ENCODE data around the gene ASTN2. TPM values are rescaled to one million over a fixed set of nuclear protein-coding genes. Genes with fewer than 3 reads are reported as not detected.
"Not testable (repeated sequence)": the region's sequence is repeated elsewhere in the genome, so short reads cannot be mapped to it uniquely, and the experiment has no call there.

The ASTN2 gene
- total RNA-seq, 6 experiments from 2014 or later, result 0.91 to 3.1 (median 2.5) TPM

DNA sequence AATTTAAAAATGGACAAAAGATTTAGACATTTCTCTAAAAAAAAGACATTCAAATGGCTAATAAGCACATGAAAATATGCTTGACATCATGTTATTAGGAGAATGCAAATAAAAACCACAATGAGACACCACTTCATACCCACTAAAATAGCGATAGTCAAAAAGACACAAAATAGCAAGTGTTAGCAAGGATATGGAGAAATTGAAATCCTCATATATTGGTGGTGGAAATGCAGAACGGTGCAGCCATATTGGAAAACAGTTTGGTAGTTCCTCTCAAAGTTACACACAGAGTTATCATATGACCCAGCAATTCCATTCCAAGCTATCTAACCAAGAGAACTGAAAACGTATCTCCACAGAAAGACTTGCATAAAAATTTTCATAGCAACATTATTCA is 955.3 kb downstream of the ASTN2 start:
- H3K27ac ChIP-seq, result no peak overlapping the region
- 88% methylated on average over 3 of the region's 3 CpGs for WGBS (ENCODE audit: insufficient coverage, low coverage, low lambda C conversion rate, missing lambda C conversion rate)
- H3K27me3 ChIP-seq, result no peaks in the 10 kb centered on the region
- no peaks in the 10 kb centered on the region for H3K9me3 ChIP-seq
- H3K4me3 ChIP-seq, result no peak overlapping the region
- no peaks in the 10 kb centered on the region for H3K4me1 ChIP-seq
- intact Hi-C loops (cut with DNase I), result no loop called here
- H3K36me3 ChIP-seq, result no peaks in the 10 kb centered on the region
- TF ChIP-seq, protein P1, sequence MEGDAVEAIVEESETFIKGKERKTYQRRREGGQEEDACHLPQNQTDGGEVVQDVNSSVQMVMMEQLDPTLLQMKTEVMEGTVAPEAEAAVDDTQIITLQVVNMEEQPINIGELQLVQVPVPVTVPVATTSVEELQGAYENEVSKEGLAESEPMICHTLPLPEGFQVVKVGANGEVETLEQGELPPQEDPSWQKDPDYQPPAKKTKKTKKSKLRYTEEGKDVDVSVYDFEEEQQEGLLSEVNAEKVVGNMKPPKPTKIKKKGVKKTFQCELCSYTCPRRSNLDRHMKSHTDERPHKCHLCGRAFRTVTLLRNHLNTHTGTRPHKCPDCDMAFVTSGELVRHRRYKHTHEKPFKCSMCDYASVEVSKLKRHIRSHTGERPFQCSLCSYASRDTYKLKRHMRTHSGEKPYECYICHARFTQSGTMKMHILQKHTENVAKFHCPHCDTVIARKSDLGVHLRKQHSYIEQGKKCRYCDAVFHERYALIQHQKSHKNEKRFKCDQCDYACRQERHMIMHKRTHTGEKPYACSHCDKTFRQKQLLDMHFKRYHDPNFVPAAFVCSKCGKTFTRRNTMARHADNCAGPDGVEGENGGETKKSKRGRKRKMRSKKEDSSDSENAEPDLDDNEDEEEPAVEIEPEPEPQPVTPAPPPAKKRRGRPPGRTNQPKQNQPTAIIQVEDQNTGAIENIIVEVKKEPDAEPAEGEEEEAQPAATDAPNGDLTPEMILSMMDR (IDR thresholded peaks at IDR 0.05), result no peak
- no peak for TF ChIP-seq POLR2A (IDR thresholded peaks at IDR 0.05)
- DNase-seq, result no peak
- no peak for ATAC-seq

DNA sequence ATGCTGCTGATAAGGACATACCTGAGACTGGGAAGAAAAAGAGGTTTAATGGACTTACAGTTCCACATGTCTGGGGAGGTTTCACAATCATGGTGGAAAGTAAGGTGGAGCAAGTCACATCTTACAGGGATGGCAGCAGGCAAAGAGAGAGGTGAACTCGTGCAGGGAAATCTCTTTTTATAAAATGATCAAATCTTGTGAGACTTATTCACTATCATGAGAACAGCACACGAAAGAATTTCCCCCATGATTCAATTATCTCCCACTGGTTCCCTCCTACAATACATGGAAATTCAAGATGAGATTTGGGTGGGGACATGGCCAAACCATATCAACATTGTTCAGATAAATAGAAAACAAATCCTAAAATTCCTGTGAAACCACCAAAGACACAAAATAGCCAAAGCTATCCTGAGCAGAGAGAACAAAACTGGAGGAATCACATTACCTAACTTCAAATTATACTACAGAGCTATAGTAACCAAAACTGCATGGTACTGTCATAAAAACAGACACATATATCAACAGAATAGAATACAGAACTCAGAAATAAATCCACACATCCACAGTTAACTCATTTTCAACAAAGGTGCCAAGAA is 958.3 kb downstream of the ASTN2 start:
- H3K36me3 ChIP-seq, result no peaks in the 10 kb centered on the region
- DNase-seq, result no peak
- no peak for TF ChIP-seq POLR2A (IDR thresholded peaks at IDR 0.05)
- TF ChIP-seq, protein P1 (IDR thresholded peaks at IDR 0.05), result no peak
- H3K27me3 ChIP-seq, result no peaks in the 10 kb centered on the region
- peaks cover 0 to 5% (median 0%) of the 10 kb centered on the region in 4 donors for H3K4me1 ChIP-seq
- 77% methylated on average over 2 of the region's 2 CpGs for WGBS (ENCODE audit: insufficient coverage, low coverage, low lambda C conversion rate, missing lambda C conversion rate)
- no peaks in the 10 kb centered on the region for H3K9me3 ChIP-seq
- H3K27ac ChIP-seq, result no peak overlapping the region
- intact Hi-C loops (cut with DNase I), result no loop called here
- H3K4me3 ChIP-seq, result no peak overlapping the region
- no peak for ATAC-seq

DNA sequence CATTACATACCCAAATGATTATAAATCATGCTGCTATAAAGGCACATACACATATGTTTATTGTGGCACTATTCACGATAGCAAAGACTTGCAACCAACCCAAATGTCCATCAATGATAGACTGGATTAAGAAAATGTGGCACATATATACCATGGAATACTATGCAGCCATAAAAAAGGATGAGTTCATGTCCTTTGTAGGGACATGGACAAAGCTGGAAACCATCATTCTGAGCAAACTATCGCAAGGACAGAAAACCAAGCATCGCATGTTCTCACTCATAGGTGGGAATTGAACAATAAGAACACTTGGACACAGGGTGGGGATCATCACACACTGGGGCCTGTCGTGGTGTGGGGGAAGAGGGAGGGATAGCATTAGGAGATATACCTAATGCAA is 960.3 kb downstream of the ASTN2 start:
- intact Hi-C loops (cut with DNase I); H3K4me3 ChIP-seq; H3K36me3 ChIP-seq; H3K9me3 ChIP-seq; H3K27me3 ChIP-seq; DNase-seq; H3K27ac ChIP-seq; ATAC-seq: not testable (repeated sequence)
- peaks cover 0 to 13% (median 0%) of the 10 kb centered on the region in 4 donors for H3K4me1 ChIP-seq
- WGBS (ENCODE audit: insufficient coverage, low coverage, low lambda C conversion rate, missing lambda C conversion rate), result 85% methylated on average over 4 of the region's 4 CpGs

DNA sequence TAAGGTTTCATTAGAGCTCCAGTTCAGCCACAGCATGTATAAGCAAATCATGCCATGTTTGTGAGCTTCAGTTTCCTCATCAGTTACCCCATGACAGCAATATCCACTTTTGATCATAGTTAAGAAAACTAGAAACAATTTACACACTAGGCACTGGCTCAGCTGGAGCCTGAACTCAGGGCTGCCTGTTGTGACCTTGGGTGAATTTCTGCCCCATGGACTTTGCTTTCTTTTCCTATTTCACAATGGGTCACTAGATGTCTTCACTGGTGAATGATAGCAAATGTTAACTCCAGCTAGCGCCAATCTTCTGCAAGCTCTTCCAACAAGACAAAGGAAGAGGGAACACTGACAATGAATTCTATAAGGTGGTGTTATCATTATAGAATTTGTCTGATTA is 961.1 kb downstream of the ASTN2 start:
- Histone ChIP-seq H3K36me3 (no peaks in the 10 kb centered on the region), H3K27me3 (no peaks in the 10 kb centered on the region), H3K27ac (no peak overlapping the region), H3K4me3 (no peak overlapping the region), H3K9me3 (no peaks in the 10 kb centered on the region), H3K4me1 (peaks cover 0 to 13% (median 0%) of the 10 kb centered on the region in 4 donors)
- 50% methylated on average over 1 of the region's 1 CpG for WGBS (ENCODE audit: insufficient coverage, low coverage, low lambda C conversion rate, missing lambda C conversion rate)
- TF ChIP-seq, protein P1 (IDR thresholded peaks at IDR 0.05), result no peak
- TF ChIP-seq POLR2A (IDR thresholded peaks at IDR 0.05), result no peak
- intact Hi-C loops (cut with DNase I), result no loop called here
- DNase-seq (peak in 2 of 3 donors; percentile 31 to 73), ATAC-seq (peak; percentile 96 to 99 (median 97))

DNA sequence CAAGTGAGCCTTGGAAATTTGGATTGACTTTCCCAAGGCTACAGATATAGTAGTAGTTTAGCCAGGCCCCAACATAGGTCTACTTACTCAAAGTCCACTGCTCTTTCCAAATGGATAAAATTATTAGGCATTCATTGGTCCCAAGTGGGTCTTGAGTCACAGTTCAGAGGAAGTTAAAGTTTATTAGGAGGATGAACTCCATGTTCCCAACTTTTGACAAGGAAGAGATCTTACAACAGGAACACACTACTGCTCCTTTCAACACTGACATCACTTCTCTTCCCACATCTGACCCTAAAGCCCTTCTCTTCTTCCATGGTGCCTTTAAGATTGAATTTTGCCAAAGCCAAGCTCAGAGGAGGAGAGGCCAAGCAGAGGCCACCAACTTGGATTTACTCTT is 962.2 kb downstream of the ASTN2 start:
- intact Hi-C loops (cut with DNase I), result no loop called here
- Histone ChIP-seq H3K27ac (no peak overlapping the region), H3K36me3 (no peaks in the 10 kb centered on the region), H3K4me1 (peaks cover 0 to 13% (median 0%) of the 10 kb centered on the region in 4 donors), H3K9me3 (no peaks in the 10 kb centered on the region), H3K4me3 (no peak overlapping the region), H3K27me3 (no peaks in the 10 kb centered on the region)
- no peak for TF ChIP-seq POLR2A (IDR thresholded peaks at IDR 0.05)
- TF ChIP-seq, protein P1 (IDR thresholded peaks at IDR 0.05), result no peak
- no peak for DNase-seq
- no peak for ATAC-seq

Data from right lobe of liver (tissue), 6 donors.